Keratinocyte (primary cell): Measurements from ENCODE around the gene AKR1C2. TPM values are rescaled to one million over a fixed set of nuclear protein-coding genes. Genes with fewer than 3 reads are reported as not detected.

Experiments used
- DNase-seq: peaks from one replicate; pipeline ENCODE4 v3.0.0-alpha.2; 2011; ENCODE audit warnings: low read depth, missing footprints, low spot score
- FAIRE-seq: peaks from 2 replicates; lab custom pipeline; 2011; peaks lifted over from hg19 to GRCh38; lab: Jason Lieb, UNC
- H2AFZ ChIP-seq: 2 replicates; pipeline ENCODE4 v1.6.0; 2012; ENCODE audit warnings: low read length, control low read depth, inconsistent platforms; ENCODE audit not compliant: control insufficient read depth
- H3K27ac ChIP-seq: 2 replicates; pipeline ENCODE4 v1.5.1; 2011; ENCODE audit warnings: low read length; ENCODE audit not compliant: control insufficient read depth, insufficient read depth
- H3K27me3 ChIP-seq: 3 replicates; pipeline ENCODE4 v1.6.0; 2011; ENCODE audit warnings: low read length; ENCODE audit not compliant: control insufficient read depth, insufficient read depth; ENCODE audit errors: extremely low read depth
- H3K36me3 ChIP-seq, 2 experiments: 2 replicates in 1 of 2; 3 replicates in 1 of 2; pipeline ENCODE4 v1.5.1; 2011; ENCODE audit warnings: low read length in 2 of 2, mild to moderate bottlenecking in 1 of 2; ENCODE audit not compliant: control insufficient read depth in 2 of 2, insufficient read depth in 2 of 2; ENCODE audit errors: extremely low read depth in 1 of 2
- H3K4me1 ChIP-seq: 3 replicates; pipeline ENCODE4 v1.5.1; 2011; ENCODE audit warnings: low read length; ENCODE audit not compliant: control insufficient read depth, insufficient read depth; ENCODE audit errors: extremely low read depth
- H3K4me2 ChIP-seq: 3 replicates; pipeline ENCODE4 v1.6.0; 2011; ENCODE audit warnings: low read depth, low read length; ENCODE audit not compliant: control insufficient read depth, insufficient read depth; ENCODE audit errors: extremely low read depth
- H3K4me3 ChIP-seq, 3 experiments: fragments of 200-600 bp in 1 of 3; sonication (generic) in 1 of 3; 2 replicates in 2 of 3; 3 replicates in 1 of 3; pipeline ENCODE4 v1.5.1; 2011 to 2016; ENCODE audit warnings: low read length in 3 of 3, mild to moderate bottlenecking in 3 of 3, control low read depth in 2 of 3, inconsistent platforms in 1 of 3, low read depth in 1 of 3, mixed read lengths in 1 of 3, mixed run types in 1 of 3, moderate library complexity in 1 of 3; ENCODE audit not compliant: control insufficient read depth in 2 of 3, insufficient read depth in 2 of 3; ENCODE audit errors: extremely low read depth in 1 of 3
- H3K79me2 ChIP-seq: 2 replicates; pipeline ENCODE4 v1.6.0; 2012; ENCODE audit warnings: low read length; ENCODE audit not compliant: control insufficient read depth, insufficient read depth
- H3K9ac ChIP-seq: 3 replicates; pipeline ENCODE4 v1.6.0; 2011; ENCODE audit warnings: low read length; ENCODE audit not compliant: control insufficient read depth, insufficient read depth; ENCODE audit errors: extremely low read depth
- H3K9me1 ChIP-seq: 3 replicates; pipeline ENCODE4 v1.6.0; 2011; ENCODE audit warnings: low read length; ENCODE audit not compliant: control insufficient read depth, insufficient read depth; ENCODE audit errors: extremely low read depth
- H3K9me3 ChIP-seq: 2 replicates; pipeline ENCODE4 v1.5.1; 2012; ENCODE audit warnings: low read depth, low read length; ENCODE audit not compliant: control insufficient read depth
- H4K20me1 ChIP-seq: 3 replicates; pipeline ENCODE4 v1.6.0; 2011; ENCODE audit warnings: low read length; ENCODE audit not compliant: control insufficient read depth, insufficient read depth; ENCODE audit errors: extremely low read depth
- CTCF ChIP-seq, 3 experiments: IDR thresholded peaks in 1 of 3; conservative IDR thresholded peaks in 1 of 3; optimal IDR thresholded peaks in 1 of 3; 2 replicates in 2 of 3; 3 replicates in 1 of 3; pipeline versions ENCODE3 to v1.5.1; 2011; ENCODE audit warnings: low read length in 3 of 3, mild to moderate bottlenecking in 3 of 3, moderate library complexity in 2 of 3, control low read depth in 1 of 3, inconsistent platforms in 1 of 3; ENCODE audit not compliant: insufficient read depth in 2 of 3; ENCODE audit errors: extremely low read depth in 1 of 3
- EZH2 ChIP-seq: IDR thresholded peaks from one replicate; pipeline ENCODE4 v1.6.1; 2012; ENCODE audit warnings: inconsistent platforms, mild to moderate bottlenecking, low read length, moderate library complexity
- dilution Hi-C: fragments of 300-500 bp; cut with MboI; formaldehyde crosslinking; loops from one replicate; pipeline ENCODE4 v1.7.0; 2020; ENCODE audit warnings: low sequenced_read_pairs; ENCODE audit not compliant: extremely low pct_ligation_motif_present
- polyA plus RNA-seq, 5 experiments: library from polyadenylated mRNA; depleted of rRNA in 3 of 5; stranded (reverse) in 3 of 5; stranded (forward) in 1 of 5; unstranded in 1 of 5; fragments of >200 nt; gene quantifications; 1 replicate in 1 of 5; 2 replicates in 3 of 5; 3 replicates in 1 of 5; pipeline versions ENCODE4 v1.2.1 to v1.2.3, GENCODE V29; 2011 to 2012; ENCODE audit warnings: missing spikeins in 2 of 5, low read depth in 1 of 5, low replicate concordance in 1 of 5

AKR1C2 gene
- polyA plus RNA-seq, 1 donor (not counting 4 experiments of a cell fraction or from before 2014, with no cell fraction given): 66.0 TPM

GRCh38 chr10:5038101-5038500 lies 34.4 kb upstream of the AKR1C2 start:
- no peaks in the 10 kb centered on the region for H4K20me1 ChIP-seq
- dilution Hi-C loops: no loop called here
- FAIRE-seq (no peak), DNase-seq (no peak)
- no peaks in the 10 kb centered on the region for H3K27me3 ChIP-seq
- H3K9me1 ChIP-seq: no peaks in the 10 kb centered on the region
- peaks cover 13% of the 10 kb centered on the region for H3K4me1 ChIP-seq
- H3K4me3 ChIP-seq: no peak overlapping the region
- TF ChIP-seq EZH2 (no peak), CTCF (optimal IDR thresholded peaks at IDR 0.05 in 1 of 3, IDR thresholded peaks at IDR 0.05 in 1 of 3, conservative IDR thresholded peaks at IDR 0.05 in 1 of 3; ENCODE audit: extremely low read depth in 1 of 3, insufficient read depth in 2 of 3, low read length in 3 of 3) (no peak)
- no peaks in the 10 kb centered on the region for H3K79me2 ChIP-seq
- H3K36me3 ChIP-seq: no peaks in the 10 kb centered on the region
- H3K9me3 ChIP-seq: no peaks in the 10 kb centered on the region
- no peak overlapping the region for H3K4me2 ChIP-seq
- no peak overlapping the region for H3K27ac ChIP-seq
- no peak overlapping the region for H3K9ac ChIP-seq
- no peak overlapping the region for H2AFZ ChIP-seq

- no peak for DNase-seq
- H3K27me3 ChIP-seq: no peaks in the 10 kb centered on the region
- H3K36me3 ChIP-seq: no peaks in the 10 kb centered on the region
- H3K9ac ChIP-seq: no peak overlapping the region
- H3K9me3 ChIP-seq: no peaks in the 10 kb centered on the region
- no peak for FAIRE-seq
- no peaks in the 10 kb centered on the region for H4K20me1 ChIP-seq
- H3K27ac ChIP-seq: no peak overlapping the region
- H3K79me2 ChIP-seq: no peaks in the 10 kb centered on the region
- H2AFZ ChIP-seq: no peak overlapping the region
- no peaks in the 10 kb centered on the region for H3K9me1 ChIP-seq
- no peak overlapping the region for H3K4me3 ChIP-seq
- peaks cover 7% of the 10 kb centered on the region for H3K4me1 ChIP-seq
- TF ChIP-seq EZH2 (no peak), CTCF (optimal IDR thresholded peaks at IDR 0.05 in 1 of 3, IDR thresholded peaks at IDR 0.05 in 1 of 3, conservative IDR thresholded peaks at IDR 0.05 in 1 of 3; ENCODE audit: extremely low read depth in 1 of 3, insufficient read depth in 2 of 3, low read length in 3 of 3) (no peak)
- H3K4me2 ChIP-seq: no peak overlapping the region
- dilution Hi-C loops: no loop called here
Measured at GRCh38 chr10:5036511-5036910, 32.9 kb upstream of the AKR1C2 start.
